Mesendoderm (in vitro differentiated cells): ENCODE data around the gene SLC20A1.
A peak's percentile ranks its signal among the peaks of the same experiment; 100 is the strongest.

Experiments
- DNase-seq: peaks from one replicate; pipeline ENCODE4 v3.0.0; 2013
- H2AK5ac ChIP-seq: 2 replicates; pipeline ENCODE4 v1.6.1; 2013; ENCODE audit warnings: low read length, inconsistent platforms
- H2BK120ac ChIP-seq: 2 replicates; pipeline ENCODE4 v1.6.1; 2013; ENCODE audit warnings: low read depth, mild to moderate bottlenecking, low read length, moderate library complexity, mixed read lengths
- H2BK15ac ChIP-seq: replicated peaks from 2 replicates; pipeline ENCODE4 v1.6.1; 2013; ENCODE audit warnings: low read depth, mild to moderate bottlenecking, moderate library complexity
- H2BK5ac ChIP-seq: 2 replicates; pipeline ENCODE4 v1.6.1; 2013; ENCODE audit warnings: low read length, inconsistent platforms
- H3K18ac ChIP-seq: 2 replicates; pipeline ENCODE4 v1.6.1; 2013; ENCODE audit warnings: mild to moderate bottlenecking, low read length, mixed read lengths
- H3K23ac ChIP-seq: one replicate; pipeline ENCODE4 v1.6.1; 2013; ENCODE audit warnings: low read length
- H3K27ac ChIP-seq: 2 replicates; pipeline ENCODE4 v1.5.1; 2013; ENCODE audit warnings: low read depth, mild to moderate bottlenecking, inconsistent platforms, low read length, moderate library complexity
- H3K27me3 ChIP-seq: 2 replicates; pipeline ENCODE4 v1.6.1; 2013; ENCODE audit warnings: low read length, control low read depth, mild to moderate bottlenecking, inconsistent platforms; ENCODE audit not compliant: insufficient read depth, poor library complexity
- H3K36me3 ChIP-seq: 2 replicates; pipeline ENCODE4 v1.6.1; 2013; ENCODE audit warnings: low read length, inconsistent platforms; ENCODE audit not compliant: control insufficient read depth, insufficient read depth
- H3K4ac ChIP-seq: one replicate; pipeline ENCODE4 v1.6.1; 2013; ENCODE audit warnings: low read depth, mild to moderate bottlenecking, low read length, moderate library complexity
- H3K4me1 ChIP-seq: 2 replicates; pipeline ENCODE4 v1.6.1; 2013; ENCODE audit warnings: low read depth, low read length, inconsistent platforms; ENCODE audit not compliant: control insufficient read depth
- H3K4me2 ChIP-seq: 2 replicates; pipeline ENCODE4 v1.6.1; 2013; ENCODE audit warnings: low read length
- H3K4me3 ChIP-seq: 2 replicates; pipeline ENCODE4 v1.5.1; 2013; ENCODE audit warnings: mild to moderate bottlenecking, low read length
- H3K56ac ChIP-seq: one replicate; pipeline ENCODE4 v1.6.1; 2013; ENCODE audit warnings: low read length
- H3K79me1 ChIP-seq: 2 replicates; pipeline ENCODE4 v1.6.1; 2013; ENCODE audit warnings: low read length, inconsistent platforms
- H3K79me2 ChIP-seq: 2 replicates; pipeline ENCODE4 v1.6.1; 2013; ENCODE audit warnings: mild to moderate bottlenecking, low read length; ENCODE audit not compliant: control insufficient read depth, insufficient read depth
- H3K9ac ChIP-seq: 2 replicates; pipeline ENCODE4 v1.6.1; 2013; ENCODE audit warnings: low read length, inconsistent platforms
- H4K5ac ChIP-seq: one replicate; pipeline ENCODE4 v1.6.1; 2013; ENCODE audit warnings: low read length
- H4K8ac ChIP-seq: one replicate; pipeline ENCODE4 v1.6.1; 2013; ENCODE audit warnings: low read depth, mild to moderate bottlenecking, control low read depth, low read length, moderate library complexity
- WGBS: extraction: QIAGEN DNeasy Blood & Tissue Kit; methylation state at CpG from one replicate; pipeline ENCODE4 v1.1.7; 2013; ENCODE audit warnings: low lambda C conversion rate, missing lambda C conversion rate; ENCODE audit not compliant: insufficient coverage; ENCODE audit errors: extremely low coverage; 5-methylcytosine and 5-hydroxymethylcytosine counted together

Gene SLC20A1

DNA sequence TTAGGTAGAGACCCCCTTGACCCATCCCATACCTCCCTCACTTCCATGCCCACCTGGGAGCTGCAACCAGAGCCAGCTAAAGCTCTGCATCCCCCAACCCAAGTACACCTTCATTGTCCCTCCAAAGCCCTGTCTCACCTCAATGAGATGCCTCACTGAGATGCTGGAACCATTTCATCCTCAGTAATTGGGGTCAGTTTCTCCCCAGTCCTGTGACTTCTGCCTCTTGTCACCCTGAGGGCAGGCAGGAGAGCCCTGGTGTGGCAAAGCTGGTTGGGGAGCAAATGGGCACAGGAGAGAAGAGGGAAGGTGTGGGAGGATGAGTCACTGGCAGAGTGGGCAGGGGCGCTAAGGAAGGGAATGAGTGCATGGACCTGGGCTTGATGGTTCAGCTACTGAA, 47.2 kb downstream of the SLC20A1 start:
- H3K4ac ChIP-seq = no peak overlapping the region
- H4K5ac ChIP-seq = no peak overlapping the region
- WGBS = no CpG with 5 or more reads among the region's 1 CpG
- H3K56ac ChIP-seq = peak overlapping the region; percentile 62
- H3K23ac ChIP-seq = no peak overlapping the region
- H3K79me1 ChIP-seq = no peaks in the 10 kb centered on the region
- no peak overlapping the region for H3K9ac ChIP-seq
- H3K4me2 ChIP-seq = no peak overlapping the region
- H2AK5ac ChIP-seq = no peak overlapping the region
- no peaks in the 10 kb centered on the region for H3K27me3 ChIP-seq
- H3K79me2 ChIP-seq = no peaks in the 10 kb centered on the region
- no peak overlapping the region for H2BK5ac ChIP-seq
- H4K8ac ChIP-seq = no peak overlapping the region
- H3K4me3 ChIP-seq = no peak overlapping the region
- H3K36me3 ChIP-seq = no peaks in the 10 kb centered on the region
- H3K18ac ChIP-seq = no peak overlapping the region
- H2BK15ac ChIP-seq = no peak overlapping the region
- no peak for DNase-seq
- H3K4me1 ChIP-seq = no peaks in the 10 kb centered on the region
- no peak overlapping the region for H2BK120ac ChIP-seq
- no peak overlapping the region for H3K27ac ChIP-seq

DNA sequence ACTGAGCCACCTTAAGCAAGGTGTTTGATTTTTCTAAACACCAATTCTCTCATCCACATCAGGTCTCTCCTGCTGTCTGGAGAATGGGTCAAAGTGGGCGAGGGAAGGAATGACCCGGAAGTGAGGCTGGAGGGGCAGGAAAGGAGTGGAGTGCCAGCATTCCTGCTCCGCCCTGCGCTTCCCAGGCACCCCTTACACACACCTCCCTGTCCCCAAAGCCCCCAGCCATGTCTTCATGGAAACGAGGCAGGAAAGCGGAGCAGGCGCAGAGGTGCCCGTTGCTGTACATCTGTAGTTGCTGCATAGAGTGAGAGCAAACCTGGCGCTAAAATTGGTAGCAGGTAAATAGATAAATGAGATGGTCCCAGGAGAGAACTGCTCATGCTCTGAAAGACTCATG, 47.9 kb downstream of the SLC20A1 start:
- no peak overlapping the region for H3K18ac ChIP-seq
- DNase-seq = no peak
- no peak overlapping the region for H4K8ac ChIP-seq
- no peak overlapping the region for H2BK120ac ChIP-seq
- H3K4ac ChIP-seq = no peak overlapping the region
- H3K27me3 ChIP-seq = no peaks in the 10 kb centered on the region
- H3K27ac ChIP-seq = no peak overlapping the region
- no peak overlapping the region for H2BK5ac ChIP-seq
- no peaks in the 10 kb centered on the region for H3K4me1 ChIP-seq
- no peak overlapping the region for H4K5ac ChIP-seq
- no peaks in the 10 kb centered on the region for H3K79me2 ChIP-seq
- WGBS = no CpG with 5 or more reads among the region's 9 CpGs
- no peak overlapping the region for H3K4me3 ChIP-seq
- no peaks in the 10 kb centered on the region for H3K79me1 ChIP-seq
- no peak overlapping the region for H2AK5ac ChIP-seq
- H3K9ac ChIP-seq = no peak overlapping the region
- no peaks in the 10 kb centered on the region for H3K36me3 ChIP-seq
- H3K23ac ChIP-seq = no peak overlapping the region
- H3K4me2 ChIP-seq = no peak overlapping the region
- H3K56ac ChIP-seq = no peak overlapping the region
- H2BK15ac ChIP-seq = no peak overlapping the region

DNA sequence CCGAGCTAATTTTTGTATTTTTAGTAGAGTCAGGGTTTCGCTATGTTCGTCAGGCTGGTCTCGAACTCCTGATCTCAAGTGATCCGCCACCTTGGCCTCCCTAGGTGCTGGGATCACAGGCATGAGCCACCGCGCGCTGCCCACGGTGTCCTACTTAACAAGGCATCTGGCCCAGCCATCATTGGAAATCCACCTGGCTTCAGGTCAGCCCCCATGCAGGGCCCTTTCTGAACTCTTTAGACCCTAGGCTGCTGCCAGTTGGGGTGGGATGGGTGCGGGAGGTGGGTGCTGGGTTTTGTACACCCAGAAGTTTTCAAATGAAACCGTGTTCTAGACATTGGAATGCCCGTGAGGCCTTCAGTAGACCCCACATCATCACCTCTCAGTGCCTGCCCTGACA, 48.4 kb downstream of the SLC20A1 start:
- Histone ChIP-seq H3K56ac (no peak overlapping the region), H4K8ac (no peak overlapping the region), H3K4me3 (no peak overlapping the region), H3K9ac (no peak overlapping the region), H2BK120ac (no peak overlapping the region), H3K23ac (no peak overlapping the region), H3K79me2 (no peaks in the 10 kb centered on the region), H3K36me3 (no peaks in the 10 kb centered on the region), H3K4me1 (no peaks in the 10 kb centered on the region), H3K27me3 (no peaks in the 10 kb centered on the region), H4K5ac (no peak overlapping the region), H3K4me2 (no peak overlapping the region), H2BK5ac (no peak overlapping the region), H3K79me1 (no peaks in the 10 kb centered on the region), H3K4ac (no peak overlapping the region), H2AK5ac (no peak overlapping the region), H2BK15ac (no peak overlapping the region), H3K18ac (no peak overlapping the region), H3K27ac (no peak overlapping the region)
- DNase-seq = no peak
- WGBS = no CpG with 5 or more reads among the region's 12 CpGs

DNA sequence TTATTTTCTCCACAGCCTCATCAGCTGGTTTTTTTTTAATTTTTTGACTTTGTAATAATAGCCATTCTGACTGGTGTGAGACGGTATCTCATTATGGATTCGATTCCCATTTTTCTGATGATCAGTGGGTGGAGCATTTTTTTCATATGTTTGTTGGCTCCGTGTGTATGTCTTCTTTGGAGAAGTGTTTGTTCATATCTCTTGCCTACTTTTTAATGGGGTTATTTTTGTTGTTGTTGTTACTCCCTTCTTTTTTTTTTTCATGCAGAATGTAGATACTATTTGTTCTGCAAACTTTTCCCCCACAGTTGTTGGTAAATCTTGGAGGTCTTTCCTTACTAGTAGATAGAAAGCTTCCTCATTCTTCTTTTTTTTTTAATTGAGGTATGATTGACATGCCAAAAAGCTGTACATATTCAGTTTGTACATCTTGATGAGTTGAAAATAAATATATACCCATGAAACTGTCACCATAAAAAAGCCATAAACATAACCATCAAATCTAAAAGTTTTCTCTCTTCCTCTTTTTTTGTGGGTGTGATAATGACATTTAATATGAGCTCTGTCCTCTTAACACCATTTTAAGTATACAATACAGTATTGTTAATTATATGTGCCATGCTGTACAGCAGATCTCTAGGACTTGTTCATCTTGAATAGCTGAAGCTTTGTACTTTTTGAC, 53.2 kb downstream of the SLC20A1 start:
- Histone ChIP-seq H2BK120ac (no peak overlapping the region), H3K79me2 (no peaks in the 10 kb centered on the region), H3K36me3 (no peaks in the 10 kb centered on the region), H4K8ac (no peak overlapping the region), H2AK5ac (no peak overlapping the region), H3K56ac (no peak overlapping the region), H3K27ac (no peak overlapping the region), H3K23ac (no peak overlapping the region), H4K5ac (no peak overlapping the region), H3K4ac (no peak overlapping the region), H3K18ac (no peak overlapping the region), H3K4me1 (no peaks in the 10 kb centered on the region), H3K27me3 (no peaks in the 10 kb centered on the region), H3K4me3 (no peak overlapping the region), H3K79me1 (no peaks in the 10 kb centered on the region), H2BK15ac (no peak overlapping the region), H3K9ac (no peak overlapping the region), H2BK5ac (no peak overlapping the region), H3K4me2 (no peak overlapping the region)
- no peak for DNase-seq
- WGBS = no CpG with 5 or more reads among the region's 3 CpGs

DNA sequence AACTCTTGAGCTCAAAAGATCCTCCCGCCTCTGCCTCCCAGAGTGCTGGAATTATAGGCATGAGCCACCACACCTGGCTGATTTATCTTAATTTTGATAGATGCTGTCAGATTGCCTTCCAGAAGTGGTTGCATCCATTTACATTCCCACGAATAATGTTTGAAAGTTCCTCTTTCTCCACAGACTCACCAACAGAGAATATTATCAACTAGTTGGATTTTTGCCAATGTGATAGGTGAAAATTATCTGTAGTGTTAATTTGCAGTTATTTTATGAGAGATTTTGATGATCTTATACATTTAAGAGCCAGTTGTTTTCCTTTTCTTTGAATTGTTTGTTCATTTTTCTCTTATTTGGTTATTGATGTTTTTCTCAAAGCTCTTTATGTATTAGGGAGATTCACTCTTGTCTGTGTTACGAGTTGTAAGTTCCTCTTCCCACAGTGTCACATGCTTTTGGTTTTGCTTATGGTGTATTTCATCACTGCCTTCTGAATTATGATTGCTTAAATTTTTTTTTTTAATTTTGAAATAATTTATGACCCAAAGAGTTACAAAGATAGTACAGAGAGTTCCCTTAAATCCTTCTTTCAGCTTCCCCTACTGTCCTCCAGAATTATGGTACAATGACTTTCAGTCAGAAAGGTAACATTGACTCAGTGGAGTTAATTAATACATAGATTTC, 54.4 kb downstream of the SLC20A1 start:
- Histone ChIP-seq H4K8ac (no peak overlapping the region), H3K27me3 (no peaks in the 10 kb centered on the region), H3K4ac (no peak overlapping the region), H2AK5ac (no peak overlapping the region), H3K36me3 (no peaks in the 10 kb centered on the region), H3K79me2 (no peaks in the 10 kb centered on the region), H4K5ac (no peak overlapping the region), H3K56ac (no peak overlapping the region), H3K27ac (no peak overlapping the region), H2BK120ac (no peak overlapping the region), H3K18ac (no peak overlapping the region), H3K79me1 (no peaks in the 10 kb centered on the region), H2BK15ac (no peak overlapping the region), H3K9ac (no peak overlapping the region), H3K4me3 (no peak overlapping the region), H3K4me2 (no peak overlapping the region), H3K23ac (no peak overlapping the region), H2BK5ac (no peak overlapping the region), H3K4me1 (no peaks in the 10 kb centered on the region)
- no peak for DNase-seq
- no CpG with 5 or more reads among the region's 3 CpGs for WGBS

DNA sequence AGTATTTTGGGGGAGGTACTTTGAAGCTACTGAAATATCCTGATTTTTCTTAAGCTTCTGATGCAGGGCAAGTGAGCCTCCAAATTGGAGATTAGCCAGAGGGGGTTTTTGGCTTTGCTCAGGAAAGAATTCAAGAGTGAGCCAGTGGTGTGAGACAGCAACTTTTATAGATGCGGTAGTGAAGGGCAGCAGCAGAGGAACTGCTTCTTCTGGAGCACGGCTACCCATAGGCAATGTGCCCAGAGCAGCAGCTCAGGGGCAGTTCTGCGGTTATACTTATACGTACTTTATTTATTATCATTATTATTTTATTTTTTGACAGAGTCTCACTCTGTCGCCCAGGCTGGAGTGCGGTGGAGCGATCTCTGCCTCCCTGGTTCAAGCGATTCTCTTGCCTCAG, 55.3 kb downstream of the SLC20A1 start:
- no peak overlapping the region for H3K4me3 ChIP-seq
- H3K79me1 ChIP-seq = no peaks in the 10 kb centered on the region
- no peak overlapping the region for H2BK120ac ChIP-seq
- H3K9ac ChIP-seq = no peak overlapping the region
- no peak overlapping the region for H3K27ac ChIP-seq
- no peak overlapping the region for H4K8ac ChIP-seq
- H2BK15ac ChIP-seq = no peak overlapping the region
- no peaks in the 10 kb centered on the region for H3K27me3 ChIP-seq
- no peaks in the 10 kb centered on the region for H3K4me1 ChIP-seq
- no peak overlapping the region for H3K4me2 ChIP-seq
- H3K36me3 ChIP-seq = no peaks in the 10 kb centered on the region
- H4K5ac ChIP-seq = no peak overlapping the region
- H2BK5ac ChIP-seq = no peak overlapping the region
- DNase-seq = no peak
- H3K56ac ChIP-seq = no peak overlapping the region
- H2AK5ac ChIP-seq = no peak overlapping the region
- H3K18ac ChIP-seq = no peak overlapping the region
- WGBS = no CpG with 5 or more reads among the region's 8 CpGs
- H3K4ac ChIP-seq = no peak overlapping the region
- no peaks in the 10 kb centered on the region for H3K79me2 ChIP-seq
- no peak overlapping the region for H3K23ac ChIP-seq
